Measurements from ENCODE around the gene DLST.

- TF ChIP-seq CTCF (IDR thresholded peaks at IDR 0.05) (peak; percentile 36), NRF1 (IDR thresholded peaks at IDR 0.05; ENCODE audit: low read depth, low read length) (no peak), USF1 (IDR thresholded peaks at IDR 0.05; ENCODE audit: borderline replicate concordance, low read depth) (no peak)
These were observed 25.3 kb downstream of the DLST start for GRCh38 chr14:74906925-74907521.
